ENCODE results near the gene POTEB3. TPM values are rescaled to one million over a fixed set of nuclear protein-coding genes. Genes with fewer than 3 reads are reported as not detected.
"Not testable (repeated sequence)": the region's sequence is repeated elsewhere in the genome, so short reads cannot be mapped to it uniquely, and the experiment has no call there.

The POTEB3 gene
- total RNA-seq, 2 donors from 2014 or later: not detected

- not testable (repeated sequence) for H3K27me3 ChIP-seq (ENCODE audit: control insufficient read depth, insufficient read depth, low read length, poor library complexity, severe bottlenecking); H3K9me3 ChIP-seq (ENCODE audit: control insufficient read depth, low read length); H3K36me3 Mint-ChIP-seq (ENCODE audit: low read depth); H3K36me3 ChIP-seq (ENCODE audit: control insufficient read depth, insufficient read depth, low read length); H3K9ac ChIP-seq (ENCODE audit: extremely low read depth, low read length, poor library complexity, severe bottlenecking); H3K27ac Mint-ChIP-seq; H3K9me3 Mint-ChIP-seq; H3K4me3 Mint-ChIP-seq; H3K27ac ChIP-seq (ENCODE audit: low read depth, low read length); H3K4me1 Mint-ChIP-seq; H3K4me1 ChIP-seq (ENCODE audit: control insufficient read depth, insufficient read depth, low read length); H3K4me3 ChIP-seq (ENCODE audit: low read length); H3K27me3 Mint-ChIP-seq (ENCODE audit: insufficient read depth)
- DNase-seq: peak; percentile 8
- 89% methylated on average over 8 of the region's 22 CpGs; no CpG with 5 or more reads in 1 of the 2 experiments for WGBS, 2 experiments (ENCODE audit: insufficient coverage in 1 of 2, insufficient read length in 1 of 2)
Measured at GRCh38 chr15:21368625-21369024, 71.7 kb downstream of the POTEB3 start.

Small RNA genes within 50 kb of the gene (microRNA-seq; reads per million reads assigned to microRNA genes)
- not detected for gene MIR3118-3 (ENCODE audit: borderline microRNAs expressed)
